Panc1 (cell line): ENCODE data around the gene CDH16. TPM values are rescaled to one million over a fixed set of nuclear protein-coding genes. Genes with fewer than 3 reads are reported as not detected.

ENCODE experiments used
- ATAC-seq: fragments of 200-7000 bp; cut with Tn5 transposase; 2 replicates; pipeline ENCODE4 v1.9.1; 2020; ENCODE audit warnings: mild to moderate bottlenecking, moderate library complexity
- BruUV-seq: library from RNA; stranded (reverse); fragments of 400-500 nt; replicated peaks from 2 replicates; lab custom pipeline; 2021; lab: Mats Ljungman, UMichigan
- CTCF ChIA-PET: fragments of 300-600 bp; sonication (Branson Sonifier 250); formaldehyde crosslinking; loops from one replicate; lab custom pipeline; 2022; ENCODE audit warnings: antibody characterized with exemption; lab: Charles Lee
- POLR2A ChIA-PET: fragments of 300-600 bp; sonication (Branson Sonifier 250); formaldehyde crosslinking; loops from one replicate; lab custom pipeline; 2022; ENCODE audit warnings: antibody characterized with exemption; lab: Charles Lee
- DNase-seq: peaks from one replicate; pipeline ENCODE4 v3.0.0-alpha.2; 2010; ENCODE audit warnings: low read depth, low spot score
- H3K27ac ChIP-seq: 2 replicates; pipeline ENCODE4 v1.5.1; 2011; ENCODE audit warnings: mild to moderate bottlenecking, low read length, inconsistent platforms
- H3K27me3 ChIP-seq: fragments of 200-500 bp; sonication (Bioruptor generic); 2 replicates; pipeline ENCODE4 v1.6.0; 2014; ENCODE audit warnings: low read length, inconsistent platforms; ENCODE audit not compliant: control insufficient read depth, insufficient read depth
- H3K36me3 ChIP-seq: fragments of 200-500 bp; sonication (Bioruptor generic); 2 replicates; pipeline ENCODE4 v1.5.1; 2014; ENCODE audit warnings: inconsistent platforms, mild to moderate bottlenecking, low read length, moderate library complexity; ENCODE audit not compliant: control insufficient read depth, insufficient read depth
- H3K4me1 ChIP-seq: 2 replicates; pipeline ENCODE4 v1.5.1; 2011; ENCODE audit warnings: inconsistent platforms, mild to moderate bottlenecking, low read length, moderate library complexity; ENCODE audit not compliant: control insufficient read depth, insufficient read depth
- H3K4me3 ChIP-seq, 2 experiments: 2 replicates each; pipeline ENCODE4 v1.5.1; 2011 to 2012; ENCODE audit warnings: low read depth in 2 of 2, low read length in 2 of 2, mild to moderate bottlenecking in 2 of 2, inconsistent platforms in 1 of 2, moderate library complexity in 1 of 2
- H3K9me3 ChIP-seq: fragments of 200-500 bp; sonication (Bioruptor generic); 2 replicates; pipeline ENCODE4 v1.5.1; 2014; ENCODE audit warnings: low read depth, mild to moderate bottlenecking, inconsistent platforms, low read length, moderate library complexity; ENCODE audit not compliant: control insufficient read depth, insufficient read depth
- POLR2AphosphoS5 ChIP-seq: IDR thresholded peaks from 2 replicates; pipeline ENCODE4 v1.6.1; 2012; ENCODE audit warnings: mild to moderate bottlenecking, low read depth, low read length, moderate library complexity
- SIN3A ChIP-seq: IDR thresholded peaks from 2 replicates; pipeline ENCODE4 v1.6.1; 2012; ENCODE audit warnings: low read depth, mild to moderate bottlenecking, low read length, moderate library complexity, borderline replicate concordance; ENCODE audit not compliant: insufficient read depth
- TCF7L2 ChIP-seq: IDR thresholded peaks from 2 replicates; pipeline ENCODE4 v1.6.1; 2011; ENCODE audit warnings: mild to moderate bottlenecking, low read depth, low read length, inconsistent platforms
- in situ Hi-C: cut with HindIII; loops from 2 replicates; pipeline ENCODE4 v1.10.0; 2016; ENCODE audit warnings: low sequenced_read_pairs, low pct_unique_long_range_greater_than_20kb
- intact Hi-C: fragments of 100-400 bp; cut with micrococcal nuclease; formaldehyde crosslinking; loops from one replicate; pipeline ENCODE4 v1.10.0; 2022; ENCODE audit not compliant: unreplicated experiment
- total RNA-seq: library from RNA; stranded (reverse); gene quantifications from one replicate; pipeline ENCODE4 v1.2.1, GENCODE V29; 2021; ENCODE audit not compliant: unreplicated experiment
- TF ChIP-seq, protein P1 (sequence below), 2 experiments: IDR thresholded peaks; 2 replicates each; pipeline ENCODE4 v1.6.1; 2011 to 2012; ENCODE audit warnings: low read depth in 2 of 2, control low read depth in 1 of 2, low read length in 1 of 2, mild to moderate bottlenecking in 1 of 2, moderate library complexity in 1 of 2; ENCODE audit not compliant: insufficient read depth in 1 of 2
- TF ChIP-seq, protein P2 (sequence below): fragments of 450-650 bp; IDR thresholded peaks from 2 replicates; pipeline ENCODE4 v1.5.1; 2017; ENCODE audit warnings: mild to moderate bottlenecking

Gene CDH16
- total RNA-seq, 1 experiment from 2014 or later, result not detected

DNA sequence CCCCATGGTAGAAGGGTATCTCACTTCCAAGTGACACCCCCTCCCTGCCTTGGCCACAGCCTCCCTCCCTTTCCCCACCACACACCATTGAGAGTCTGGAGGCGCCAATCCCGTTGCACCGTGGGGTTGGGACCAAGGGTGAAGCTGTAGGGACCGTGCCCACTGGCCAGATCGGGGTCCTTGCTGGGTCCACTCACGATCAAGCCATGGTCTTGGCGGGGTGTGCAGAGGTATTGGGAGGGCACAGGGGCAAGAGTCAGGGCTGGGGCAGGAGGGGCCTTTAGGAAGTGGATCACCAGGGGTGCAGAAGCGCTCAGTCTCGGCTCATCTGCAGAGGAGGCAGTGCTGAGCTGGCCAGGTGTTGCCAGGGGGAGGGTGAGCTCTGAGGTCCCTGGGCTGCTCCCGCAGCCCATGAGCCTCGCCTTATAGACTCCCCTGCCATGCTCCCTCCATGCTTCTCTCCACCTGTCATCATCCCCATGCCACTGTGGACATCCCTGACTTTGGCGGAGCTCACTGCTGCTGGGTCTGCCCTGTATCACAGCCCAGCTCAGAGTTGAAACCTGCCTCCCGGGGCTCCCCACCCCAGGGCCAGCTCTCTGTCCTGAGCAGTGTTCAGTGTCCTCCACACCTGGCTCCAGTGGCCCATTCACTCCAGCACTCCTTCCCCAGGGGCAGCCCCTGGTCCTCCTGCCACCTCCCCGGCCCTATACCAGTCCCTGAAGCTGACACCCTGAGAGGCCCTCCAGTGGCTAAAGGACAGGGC is 8.3 kb downstream of the CDH16 start:
- no peaks in the 10 kb centered on the region for H3K9me3 ChIP-seq
- CTCF ChIA-PET, result interaction anchor here (0.6 to 1.2 kb wide), 2 partner anchors 15 to 18 kb away, joined by 3 to 4 read pairs; no protein-coding TSS in a partner anchor
- POLR2A ChIA-PET, result no interaction called here
- H3K4me3 ChIP-seq, result no peak overlapping the region
- in situ Hi-C loops (no loop called here), intact Hi-C loops (no loop called here)
- H3K27me3 ChIP-seq, result no peaks in the 10 kb centered on the region
- H3K27ac ChIP-seq, result no peak overlapping the region
- BruUV-seq, result no TSS peak
- TF ChIP-seq TCF7L2 (no peak), POLR2AphosphoS5 (no peak), SIN3A (no peak)
- TF ChIP-seq, protein P1, sequence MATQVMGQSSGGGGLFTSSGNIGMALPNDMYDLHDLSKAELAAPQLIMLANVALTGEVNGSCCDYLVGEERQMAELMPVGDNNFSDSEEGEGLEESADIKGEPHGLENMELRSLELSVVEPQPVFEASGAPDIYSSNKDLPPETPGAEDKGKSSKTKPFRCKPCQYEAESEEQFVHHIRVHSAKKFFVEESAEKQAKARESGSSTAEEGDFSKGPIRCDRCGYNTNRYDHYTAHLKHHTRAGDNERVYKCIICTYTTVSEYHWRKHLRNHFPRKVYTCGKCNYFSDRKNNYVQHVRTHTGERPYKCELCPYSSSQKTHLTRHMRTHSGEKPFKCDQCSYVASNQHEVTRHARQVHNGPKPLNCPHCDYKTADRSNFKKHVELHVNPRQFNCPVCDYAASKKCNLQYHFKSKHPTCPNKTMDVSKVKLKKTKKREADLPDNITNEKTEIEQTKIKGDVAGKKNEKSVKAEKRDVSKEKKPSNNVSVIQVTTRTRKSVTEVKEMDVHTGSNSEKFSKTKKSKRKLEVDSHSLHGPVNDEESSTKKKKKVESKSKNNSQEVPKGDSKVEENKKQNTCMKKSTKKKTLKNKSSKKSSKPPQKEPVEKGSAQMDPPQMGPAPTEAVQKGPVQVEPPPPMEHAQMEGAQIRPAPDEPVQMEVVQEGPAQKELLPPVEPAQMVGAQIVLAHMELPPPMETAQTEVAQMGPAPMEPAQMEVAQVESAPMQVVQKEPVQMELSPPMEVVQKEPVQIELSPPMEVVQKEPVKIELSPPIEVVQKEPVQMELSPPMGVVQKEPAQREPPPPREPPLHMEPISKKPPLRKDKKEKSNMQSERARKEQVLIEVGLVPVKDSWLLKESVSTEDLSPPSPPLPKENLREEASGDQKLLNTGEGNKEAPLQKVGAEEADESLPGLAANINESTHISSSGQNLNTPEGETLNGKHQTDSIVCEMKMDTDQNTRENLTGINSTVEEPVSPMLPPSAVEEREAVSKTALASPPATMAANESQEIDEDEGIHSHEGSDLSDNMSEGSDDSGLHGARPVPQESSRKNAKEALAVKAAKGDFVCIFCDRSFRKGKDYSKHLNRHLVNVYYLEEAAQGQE (IDR thresholded peaks at IDR 0.05; ENCODE audit: insufficient read depth in 1 of 2, low read depth in 2 of 2, low read length in 1 of 2), result no peak
- TF ChIP-seq, protein P2, sequence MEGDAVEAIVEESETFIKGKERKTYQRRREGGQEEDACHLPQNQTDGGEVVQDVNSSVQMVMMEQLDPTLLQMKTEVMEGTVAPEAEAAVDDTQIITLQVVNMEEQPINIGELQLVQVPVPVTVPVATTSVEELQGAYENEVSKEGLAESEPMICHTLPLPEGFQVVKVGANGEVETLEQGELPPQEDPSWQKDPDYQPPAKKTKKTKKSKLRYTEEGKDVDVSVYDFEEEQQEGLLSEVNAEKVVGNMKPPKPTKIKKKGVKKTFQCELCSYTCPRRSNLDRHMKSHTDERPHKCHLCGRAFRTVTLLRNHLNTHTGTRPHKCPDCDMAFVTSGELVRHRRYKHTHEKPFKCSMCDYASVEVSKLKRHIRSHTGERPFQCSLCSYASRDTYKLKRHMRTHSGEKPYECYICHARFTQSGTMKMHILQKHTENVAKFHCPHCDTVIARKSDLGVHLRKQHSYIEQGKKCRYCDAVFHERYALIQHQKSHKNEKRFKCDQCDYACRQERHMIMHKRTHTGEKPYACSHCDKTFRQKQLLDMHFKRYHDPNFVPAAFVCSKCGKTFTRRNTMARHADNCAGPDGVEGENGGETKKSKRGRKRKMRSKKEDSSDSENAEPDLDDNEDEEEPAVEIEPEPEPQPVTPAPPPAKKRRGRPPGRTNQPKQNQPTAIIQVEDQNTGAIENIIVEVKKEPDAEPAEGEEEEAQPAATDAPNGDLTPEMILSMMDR, result no peak
- ATAC-seq (peak; percentile 42; the same call in 1 of the 2 replicates), DNase-seq (no peak)
- no peaks in the 10 kb centered on the region for H3K36me3 ChIP-seq
- no peaks in the 10 kb centered on the region for H3K4me1 ChIP-seq

DNA sequence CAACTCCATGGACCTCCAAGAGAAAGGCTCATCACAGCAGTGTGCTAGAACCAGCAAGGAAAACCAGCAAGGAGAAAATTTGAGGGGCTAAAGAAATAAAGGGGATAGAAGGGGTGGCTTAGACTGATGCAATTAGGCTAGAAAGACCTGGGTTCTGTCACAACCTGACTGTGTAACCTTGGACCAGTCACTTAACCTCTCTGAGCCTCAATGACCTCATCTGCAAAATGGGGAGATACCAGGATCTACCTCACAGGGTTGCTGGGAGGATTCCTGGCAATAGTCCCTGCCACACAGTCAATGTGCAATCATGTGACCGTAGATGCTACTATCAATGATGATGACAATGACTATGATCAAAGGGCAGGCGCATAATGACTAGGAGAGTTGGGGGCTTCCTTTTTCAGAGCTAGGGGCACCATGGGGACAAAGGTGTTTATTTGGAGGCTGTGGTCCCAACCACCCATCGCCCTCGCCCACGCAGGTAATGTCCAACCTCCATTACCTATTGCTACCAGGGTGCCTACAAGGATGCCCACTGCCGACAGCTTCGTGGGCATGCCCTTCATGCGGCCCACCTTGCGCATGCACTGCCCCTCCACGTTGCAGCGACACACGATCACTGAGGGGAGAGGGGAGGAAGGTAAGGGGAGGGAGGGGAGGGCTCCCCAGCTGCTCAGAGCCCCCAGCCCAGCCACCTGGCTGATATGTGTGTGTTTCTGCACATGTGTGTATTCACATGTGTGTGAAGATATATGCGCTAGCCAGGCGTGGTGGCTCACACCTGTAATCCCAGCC is 9.7 kb downstream of the CDH16 start:
- in situ Hi-C loops (no loop called here), intact Hi-C loops (no loop called here)
- DNase-seq (no peak), ATAC-seq (no peak)
- TF ChIP-seq, protein P2, result no peak
- TF ChIP-seq, protein P1 (IDR thresholded peaks at IDR 0.05; ENCODE audit: insufficient read depth in 1 of 2, low read depth in 2 of 2, low read length in 1 of 2), result no peak
- TF ChIP-seq SIN3A (no peak), POLR2AphosphoS5 (no peak), TCF7L2 (no peak)
- no peak overlapping the region for H3K27ac ChIP-seq
- no peaks in the 10 kb centered on the region for H3K27me3 ChIP-seq
- H3K9me3 ChIP-seq, result no peaks in the 10 kb centered on the region
- POLR2A ChIA-PET, result no interaction called here
- BruUV-seq, result no TSS peak
- H3K36me3 ChIP-seq, result no peaks in the 10 kb centered on the region
- CTCF ChIA-PET, result no interaction called here
- H3K4me3 ChIP-seq, result no peak overlapping the region
- H3K4me1 ChIP-seq, result no peaks in the 10 kb centered on the region
